GM19324 (cell line): ENCODE measurements around the gene C10orf67.
"Not testable (repeated sequence)": the region's sequence is repeated elsewhere in the genome, so short reads cannot be mapped to it uniquely, and the experiment has no call there.

ENCODE experiments used
- ATAC-seq: cut with Tn5 transposase; IDR thresholded peaks from one replicate; pipeline ENCODE4 v1.9.1; 2021; ENCODE audit warnings: mild to moderate bottlenecking, moderate library complexity; ENCODE audit not compliant: unreplicated experiment, low FRiP score

C10orf67 gene

GRCh38 chr10:23362879-23363792 lies 18.5 kb upstream of the C10orf67 start:
- peak; percentile 48 for ATAC-seq

GRCh38 chr10:23362069-23362830 lies 17.7 kb upstream of the C10orf67 start:
- ATAC-seq = peak; percentile 46

GRCh38 chr10:23361665-23362064 lies 17.1 kb upstream of the C10orf67 start:
- ATAC-seq = no peak

- ATAC-seq = no peak
These were observed 15.2 kb upstream of the C10orf67 start for GRCh38 chr10:23359692-23360380.

GRCh38 chr10:23358357-23358756 lies 13.8 kb upstream of the C10orf67 start:
- ATAC-seq = no peak

GRCh38 chr10:23354630-23355279 lies 10.2 kb upstream of the C10orf67 start:
- no peak for ATAC-seq

- no peak for ATAC-seq
These were observed 7.4 kb upstream of the C10orf67 start for GRCh38 chr10:23351926-23352519.

- ATAC-seq = not testable (repeated sequence)
These were observed 6.1 kb upstream of the C10orf67 start for GRCh38 chr10:23350706-23351105.

- ATAC-seq = no peak
These were observed 1.3 kb upstream of the C10orf67 start for GRCh38 chr10:23345861-23346260.

GRCh38 chr10:23343591-23344240 lies 881 bp downstream of the C10orf67 start:
- no peak for ATAC-seq

- no peak for ATAC-seq
These were observed 2.2 kb downstream of the C10orf67 start for GRCh38 chr10:23342213-23342884.

- no peak for ATAC-seq
These were observed 3.6 kb downstream of the C10orf67 start for GRCh38 chr10:23341004-23341403.

GRCh38 chr10:23340354-23340753 lies 4.2 kb downstream of the C10orf67 start:
- no peak for ATAC-seq

GRCh38 chr10:23338886-23339285 lies 5.7 kb downstream of the C10orf67 start:
- no peak for ATAC-seq

- ATAC-seq = no peak
These were observed 6.3 kb downstream of the C10orf67 start for GRCh38 chr10:23338155-23338828.

GRCh38 chr10:23337616-23338015 lies 7.0 kb downstream of the C10orf67 start:
- ATAC-seq = no peak

GRCh38 chr10:23331567-23332301 lies 12.9 kb downstream of the C10orf67 start:
- no peak for ATAC-seq

GRCh38 chr10:23330948-23331347 lies 13.6 kb downstream of the C10orf67 start:
- ATAC-seq = no peak
